AG04450 (cell line): Measurements from ENCODE around the gene CDHR5. TPM values are rescaled to one million over a fixed set of nuclear protein-coding genes. Genes with fewer than 3 reads are reported as not detected.

Source experiments
- CTCF ChIA-PET: fragments of 300-600, 350-600 bp; formaldehyde crosslinking; extraction: SDS; loops from one replicate; lab custom pipeline; 2022; ENCODE audit warnings: antibody characterized with exemption, inconsistent platforms; lab: Charles Lee
- POLR2A ChIA-PET: fragments of 350-600 bp; formaldehyde crosslinking; extraction: SDS; loops from one replicate; lab custom pipeline; 2021; ENCODE audit warnings: antibody characterized with exemption, inconsistent platforms; lab: Yijun Ruan, JAX
- DNase-seq: peaks from one replicate; pipeline ENCODE4 v3.0.0-alpha.2; 2011; ENCODE audit warnings: low read depth, low spot score
- H3K27ac ChIP-seq: one replicate; pipeline ENCODE4 v1.5.1; 2012; ENCODE audit warnings: low read depth, low read length, control low read depth
- H3K27me3 ChIP-seq: one replicate; pipeline ENCODE4 v1.6.0; 2012; ENCODE audit warnings: low read length; ENCODE audit not compliant: control insufficient read depth, insufficient read depth
- H3K4me3 ChIP-seq: 2 replicates; pipeline ENCODE4 v1.5.1; 2011; ENCODE audit warnings: mild to moderate bottlenecking, low read depth, low read length, control low read depth
- H3K9me3 ChIP-seq: 2 replicates; pipeline ENCODE4 v1.5.1; 2012; ENCODE audit warnings: low read length; ENCODE audit not compliant: control insufficient read depth, insufficient read depth
- CTCF ChIP-seq: IDR thresholded peaks from 2 replicates; pipeline ENCODE4 v1.5.1; 2011; ENCODE audit warnings: low read depth, low read length, control low read depth, inconsistent platforms
- polyA plus RNA-seq: library from polyadenylated mRNA; depleted of rRNA; stranded (reverse); fragments of >200 nt; gene quantifications from 2 replicates; pipeline ENCODE4 v1.2.3, GENCODE V29; 2011

CDHR5 gene
- polyA plus RNA-seq, 1 experiment, result not detected

- POLR2A ChIA-PET, result interaction anchor here (1.1 kb wide), 1 partner anchor 9 kb away, joined by 3 read pairs; no protein-coding TSS in a partner anchor
- Histone ChIP-seq H3K4me3 (no peak overlapping the region), H3K27ac (no peak overlapping the region), H3K9me3 (no peaks in the 10 kb centered on the region; the same call in 1 of the 2 replicates), H3K27me3 (no peaks in the 10 kb centered on the region)
- DNase-seq, result no peak
- no peak for TF ChIP-seq CTCF
- CTCF ChIA-PET, result no interaction called here
These were observed 38.1 kb downstream of the CDHR5 start for GRCh38 chr11:586376-587316.

GRCh38 chr11:584287-584686 is 40.5 kb downstream of the CDHR5 start:
- no peak for DNase-seq
- ChIA-PET POLR2A (interaction anchor here (0.6 kb wide), 1 partner anchor 53 kb away, joined by 3 read pairs; no protein-coding TSS in a partner anchor), CTCF (no interaction called here)
- Histone ChIP-seq H3K9me3 (no peaks in the 10 kb centered on the region; the same call in 1 of the 2 replicates), H3K27me3 (no peaks in the 10 kb centered on the region), H3K4me3 (no peak overlapping the region), H3K27ac (no peak overlapping the region)
- no peak for TF ChIP-seq CTCF

- TF ChIP-seq CTCF, result no peak
- CTCF ChIA-PET, result no interaction called here
- POLR2A ChIA-PET, result no interaction called here
These were observed 43.0 kb downstream of the CDHR5 start for GRCh38 chr11:581752-582151.

GRCh38 chr11:581342-581741 is 43.4 kb downstream of the CDHR5 start:
- Histone ChIP-seq H3K4me3 (no peak overlapping the region), H3K9me3 (no peaks in the 10 kb centered on the region; the same call in 1 of the 2 replicates), H3K27me3 (no peaks in the 10 kb centered on the region), H3K27ac (no peak overlapping the region)
- ChIA-PET CTCF (no interaction called here), POLR2A (no interaction called here)
- no peak for TF ChIP-seq CTCF
- DNase-seq, result no peak

More at GRCh38 chr11:581752-582151, 43.0 kb downstream of the CDHR5 start:
- Histone ChIP-seq H3K27ac (no peak overlapping the region), H3K9me3 (no peaks in the 10 kb centered on the region; the same call in 1 of the 2 replicates), H3K4me3 (no peak overlapping the region), H3K27me3 (no peaks in the 10 kb centered on the region)
- no peak for DNase-seq
